Stimulated activated naive CD8-positive, alpha-beta T cell treated with anti-CD3 and anti-CD28 coated beads, Interleukin-15, Interleukin-2, amounts not matched to agents 100 U/mL and 50 U/mL, for 24 hours (primary cell): Measurements from ENCODE around the gene CLIC5.
A peak's percentile ranks its signal among the peaks of the same experiment; 100 is the strongest.

Source experiments
- ATAC-seq: fragments of 150-1000 bp; cut with Tn5 transposase; one replicate; pipeline ENCODE4 v1.10.0; 2021
- DNase-seq: peaks from one replicate; pipeline ENCODE4 v3.0.0; 2021

The CLIC5 gene

GRCh38 chr6:45841062-45841461, 174.6 kb downstream of the CLIC5 start:
- DNase-seq: no peak

GRCh38 chr6:45838996-45839395, 176.7 kb downstream of the CLIC5 start:
- DNase-seq (no peak), ATAC-seq (no peak)

More at GRCh38 chr6:45841062-45841461, 174.6 kb downstream of the CLIC5 start:
- ATAC-seq: no peak

DNA sequence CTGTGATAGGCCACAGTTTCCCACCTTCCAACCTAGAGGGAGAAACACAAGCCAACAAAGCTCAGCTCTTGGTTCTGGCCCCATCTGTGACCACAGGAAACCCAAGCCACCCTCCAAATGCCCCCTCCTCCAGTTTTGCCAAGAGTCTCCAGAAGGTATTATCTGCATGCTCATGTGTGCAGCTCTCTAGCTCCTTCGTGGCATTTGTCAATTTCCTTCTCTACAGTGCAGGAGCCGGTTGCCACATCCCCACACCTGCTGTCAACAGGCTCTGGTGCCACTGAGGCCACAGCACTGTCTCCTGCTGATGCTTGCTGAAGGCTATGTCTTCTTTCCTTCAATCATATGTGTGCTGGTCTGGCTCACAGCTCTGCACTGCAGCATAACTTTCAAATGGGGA, 177.2 kb downstream of the CLIC5 start:
- DNase-seq (no peak), ATAC-seq (no peak)

DNA sequence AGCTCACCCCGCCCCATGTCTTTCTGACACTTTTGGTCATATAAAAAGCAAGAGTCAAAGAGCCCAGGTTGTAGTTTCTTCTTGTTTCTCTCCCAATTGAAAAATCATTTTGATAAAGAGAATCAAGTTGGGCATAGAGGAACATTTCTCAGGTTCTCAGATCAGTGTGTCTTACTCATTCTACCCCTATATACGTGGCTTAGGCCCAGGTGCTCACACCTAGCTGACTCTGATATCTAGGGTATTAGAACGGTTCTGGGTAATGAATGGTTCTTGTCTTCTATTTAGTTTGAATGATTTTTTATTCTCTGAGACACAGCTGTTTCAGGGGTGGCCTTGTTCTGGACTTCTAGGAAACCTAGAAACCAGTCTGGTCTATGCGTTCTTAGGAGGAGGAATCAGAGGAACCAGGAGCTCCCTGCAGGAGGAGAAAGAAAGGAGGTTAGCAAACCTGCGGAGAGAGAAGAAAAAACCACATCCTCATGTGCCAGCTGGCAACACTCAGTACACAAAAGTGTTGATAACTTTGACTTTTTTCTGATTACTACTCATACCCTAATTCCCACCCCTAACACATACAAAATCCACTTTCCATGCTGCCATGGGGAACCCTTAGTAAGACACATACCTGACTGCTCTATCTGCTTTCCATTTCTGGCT, 178.0 kb downstream of the CLIC5 start:
- ATAC-seq: no peak

GRCh38 chr6:45836984-45837383, 178.7 kb downstream of the CLIC5 start:
- DNase-seq (no peak), ATAC-seq (no peak)

More for the DNA sequence above, 178.0 kb downstream of the CLIC5 start:
- no peak for DNase-seq

GRCh38 chr6:45836438-45836824, 179.2 kb downstream of the CLIC5 start:
- ATAC-seq (no peak), DNase-seq (no peak)

DNA sequence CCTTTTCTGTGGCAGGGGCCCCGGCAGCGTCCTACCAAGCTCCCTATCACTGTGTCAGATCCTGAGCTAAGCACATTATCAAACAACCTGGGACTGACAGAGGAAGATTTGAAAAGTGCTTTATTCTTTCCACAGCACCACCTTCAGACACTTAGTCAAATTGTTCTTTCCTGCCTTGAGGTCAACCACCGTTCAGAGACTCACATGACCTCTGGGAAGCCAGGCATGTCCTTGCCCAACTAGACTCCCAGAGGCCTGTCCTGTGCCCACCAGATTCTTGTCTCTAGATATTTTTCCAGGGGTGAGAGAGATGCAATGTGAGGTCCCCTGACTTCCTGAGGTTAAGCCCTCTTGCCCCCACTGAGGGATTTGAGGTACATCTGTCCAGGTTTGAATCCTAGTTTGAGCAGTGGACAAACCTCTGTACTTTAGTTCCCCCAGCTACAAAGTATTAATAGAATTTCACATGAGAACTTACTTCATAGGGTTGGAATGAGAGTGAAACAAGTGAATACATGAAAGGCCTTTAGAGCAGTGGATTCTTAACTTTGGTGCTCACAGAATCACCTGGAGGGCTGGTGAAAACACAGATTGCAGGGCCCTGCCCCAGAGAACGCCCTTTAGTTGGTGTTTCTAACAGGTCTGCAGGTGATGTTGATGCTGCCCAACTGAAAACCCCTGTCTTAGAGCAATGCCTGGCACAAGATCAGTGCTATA, 179.8 kb downstream of the CLIC5 start:
- DNase-seq: no peak
- ATAC-seq: peak; percentile 42

DNA sequence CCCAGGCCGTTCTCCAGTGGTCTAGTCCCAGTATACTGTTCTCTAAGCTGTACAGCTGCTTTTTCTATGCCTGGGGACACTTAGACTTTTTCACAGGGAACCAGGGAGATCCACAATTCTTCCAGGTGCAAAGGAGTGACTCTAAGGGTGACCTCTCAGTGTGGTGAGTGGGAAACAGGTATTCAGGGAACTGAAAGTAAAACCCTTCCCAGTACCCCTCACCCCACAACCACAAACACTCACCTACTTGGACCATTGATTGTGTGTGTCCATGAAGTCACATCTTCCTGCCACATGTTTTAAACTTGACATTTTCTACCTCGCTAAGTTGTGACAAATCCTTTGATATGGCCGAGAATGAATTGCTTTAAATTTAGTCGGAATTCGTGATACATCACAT, 183.6 kb downstream of the CLIC5 start:
- DNase-seq (no peak), ATAC-seq (no peak)
